K562 (cell line): ENCODE results near the gene NFIC. TPM values are rescaled to one million over a fixed set of nuclear protein-coding genes. Genes with fewer than 3 reads are reported as not detected.
A peak's percentile ranks its signal among the peaks of the same experiment; 100 is the strongest.

ENCODE experiments used
- ARID4B ChIP-seq: sonication (generic); formaldehyde crosslinking; IDR thresholded peaks from 2 replicates; pipeline ENCODE4 v1.8.0; 2022; ENCODE audit warnings: mild to moderate bottlenecking, missing genetic modification reagents
- BRCA1 ChIP-seq, 2 experiments: fragments of 450-650 bp in 1 of 2; sonication (generic) in 1 of 2; formaldehyde crosslinking in 1 of 2; IDR thresholded peaks; 2 replicates each; pipeline versions ENCODE4 v1.5.0 to v1.6.1; 2017 to 2020; ENCODE audit warnings: mild to moderate bottlenecking in 1 of 2, missing genetic modification reagents in 1 of 2
- CHD2 ChIP-seq: IDR thresholded peaks from 2 replicates; pipeline ENCODE4 v1.6.1; 2011; ENCODE audit warnings: low read depth, low read length
- FOXK2 ChIP-seq, 2 experiments: fragments of 450-650 bp; IDR thresholded peaks in 1 of 2; conservative IDR thresholded peaks in 1 of 2; 2 replicates each; pipeline ENCODE4 v1.6.1; 2016; ENCODE audit warnings: low read depth in 2 of 2, mild to moderate bottlenecking in 1 of 2
- GTF2F1 ChIP-seq: IDR thresholded peaks from 2 replicates; pipeline ENCODE4 v1.6.1; 2011; ENCODE audit warnings: low read depth, low read length, improper control_type of control experiment
- ILF3 ChIP-seq: fragments of 450-650 bp; IDR thresholded peaks from 2 replicates; pipeline ENCODE4 v1.6.1; 2018; ENCODE audit warnings: antibody characterized with exemption, mild to moderate bottlenecking, moderate library complexity, borderline replicate concordance
- TBP ChIP-seq: optimal IDR thresholded peaks from 2 replicates; pipeline ENCODE3; 2011; ENCODE audit warnings: low read depth, low read length, improper control_type of control experiment
- TRIM25 ChIP-seq: fragments of 450-650 bp; IDR thresholded peaks from 2 replicates; pipeline ENCODE4 v1.7.0; 2016; ENCODE audit warnings: borderline replicate concordance
- ZBTB9 ChIP-seq: fragments of 450-650 bp; formaldehyde crosslinking; IDR thresholded peaks from 2 replicates; pipeline ENCODE4 v1.4.0; 2020; ENCODE audit warnings: mild to moderate bottlenecking, moderate library complexity
- ZFP30 ChIP-seq: fragments of 250-450 bp; sonication (Bioruptor Pico); IDR thresholded peaks from 2 replicates; pipeline ENCODE4 v1.8.0; 2022; ENCODE audit warnings: moderate library complexity, mild to moderate bottlenecking, inconsistent platforms, borderline replicate concordance
- ZFX ChIP-seq: sonication (generic); formaldehyde crosslinking; IDR thresholded peaks from 2 replicates; pipeline ENCODE4 v1.8.0; 2022; ENCODE audit warnings: mild to moderate bottlenecking, missing genetic modification reagents, moderate library complexity
- ZNF263 ChIP-seq: sonication (generic); formaldehyde crosslinking; IDR thresholded peaks from 2 replicates; pipeline ENCODE4 v1.8.0; 2022; ENCODE audit warnings: mild to moderate bottlenecking, missing genetic modification reagents, borderline replicate concordance
- ZNF324 ChIP-seq: fragments of 250-450 bp; sonication (Bioruptor Pico); IDR thresholded peaks from 2 replicates; pipeline ENCODE4 v1.4.0; 2020; ENCODE audit warnings: mild to moderate bottlenecking
- ZNF639 ChIP-seq, 2 experiments: fragments of 200-800 bp in 1 of 2; sonication (Bioruptor generic) in 1 of 2; sonication (generic) in 1 of 2; formaldehyde crosslinking in 1 of 2; IDR thresholded peaks in 1 of 2; conservative IDR thresholded peaks in 1 of 2; 2 replicates each; pipeline versions ENCODE4 v1.5.0 to v1.6.1; 2016 to 2020; ENCODE audit warnings: missing compliant biosample characterization in 1 of 2, missing genetic modification characterization in 1 of 2, missing genetic modification reagents in 1 of 2
- ZNF655 ChIP-seq: fragments of 250-450 bp; sonication (Bioruptor Pico); IDR thresholded peaks from 2 replicates; pipeline ENCODE4 v1.5.0; 2021
- polyA plus RNA-seq, 8 experiments: library from polyadenylated mRNA; depleted of rRNA in 4 of 8; stranded (reverse) in 5 of 8; unstranded in 3 of 8; fragments of >200 nt; fragmentation: Nextera tagmentation in 2 of 8; fragmentation: Illumina TruSeq in 1 of 8; extraction: Ambion mirVana in 2 of 8; extraction: Trizol in 1 of 8; gene quantifications; 2 replicates each; pipeline versions ENCODE4 v1.2.1 to v1.2.3, GENCODE V29; 2011 to 2014; ENCODE audit warnings: inconsistent platforms in 1 of 8, missing spikeins in 1 of 8
- total RNA-seq, 7 experiments: library from RNA; depleted of rRNA in 6 of 7; stranded (reverse); fragments of >200 nt in 6 of 7; fragmentation: Illumina TruSeq in 2 of 7; extraction: Trizol in 2 of 7; gene quantifications; 2 replicates each; pipeline versions ENCODE4 v1.2.1 to v1.2.3, GENCODE V29; 2011 to 2021; ENCODE audit warnings: low replicate concordance in 1 of 7

The NFIC gene
- total and polyA plus RNA-seq, 9 of the 15 experiments (the other 6 are each of a cell fraction or from before 2014, with no cell fraction given), result 0.71 to 62.1 (median 6.9) TPM

- TF ChIP-seq ZFX (peak; percentile 68), ZNF655 (CRISPR knock-in tag) (no peak), ARID4B (CRISPR knock-in tag) (no peak), ZNF639 (CRISPR knock-in tag; conservative IDR thresholded peaks at IDR 0.05 in 1 of 2, IDR thresholded peaks at IDR 0.05 in 1 of 2) (peak in 1 of 2 experiments; percentile 23; a peak in 1 of 4 replicates), ZFP30 (CRISPR knock-in tag) (no peak), FOXK2 (conservative IDR thresholded peaks at IDR 0.05 in 1 of 2, IDR thresholded peaks at IDR 0.05 in 1 of 2; ENCODE audit: low read depth in 2 of 2) (no peak), ILF3 (no peak; the same call in 1 of the 2 replicates), TRIM25 (no peak), CHD2 (no peak), BRCA1 (IDR thresholded peaks at IDR 0.05) (no peak), BRCA1 (CRISPR knock-in tag; IDR thresholded peaks at IDR 0.05) (no peak), ZNF324 (no peak), ZNF263 (no peak), GTF2F1 (no peak), TBP (no peak), ZBTB9 (CRISPR knock-in tag) (no peak)
These were observed 140.3 kb downstream of the NFIC start (continued) for GRCh38 chr19:3506384-3507340.
